GM18511 (cell line): ENCODE data around the gene SUMO3.

Experiments
- ATAC-seq: cut with Tn5 transposase; IDR thresholded peaks from one replicate; pipeline ENCODE4 v1.9.1; 2021; ENCODE audit warnings: mild to moderate bottlenecking, moderate library complexity; ENCODE audit not compliant: unreplicated experiment

Gene SUMO3

DNA sequence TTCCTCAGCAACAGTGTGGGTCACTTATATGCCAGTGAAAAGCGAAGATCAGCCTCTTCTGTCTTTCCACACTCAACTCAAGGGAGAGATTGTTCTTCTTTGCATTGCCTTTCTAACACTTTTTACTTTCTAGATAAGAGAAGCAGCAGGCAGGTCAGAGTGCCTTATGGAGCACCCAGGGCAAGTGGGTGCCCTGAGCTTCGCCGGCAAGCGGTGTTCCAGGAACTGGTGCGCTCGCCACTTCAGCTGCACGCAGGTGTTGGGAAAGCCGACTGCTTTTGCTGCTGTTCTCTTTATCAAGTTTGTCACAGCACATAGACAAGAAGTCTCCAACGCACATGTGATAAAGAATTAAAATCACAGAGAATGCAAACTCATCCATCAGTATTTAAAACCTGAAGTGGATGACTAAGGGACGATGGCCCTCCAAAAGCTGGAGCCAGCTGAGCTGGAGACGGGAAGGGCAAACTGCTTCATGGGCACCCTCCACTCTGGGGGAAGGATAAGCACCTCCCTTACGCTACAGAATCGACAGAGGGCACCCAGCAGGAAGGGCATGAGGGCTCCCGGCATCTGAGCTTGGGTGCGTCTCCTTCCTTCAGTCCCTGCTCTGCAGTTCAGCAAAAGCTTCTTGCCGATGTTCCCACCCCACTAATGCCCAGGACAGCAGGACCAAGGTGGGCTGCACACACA, 36.9 kb downstream of the SUMO3 start:
- no peak for ATAC-seq

DNA sequence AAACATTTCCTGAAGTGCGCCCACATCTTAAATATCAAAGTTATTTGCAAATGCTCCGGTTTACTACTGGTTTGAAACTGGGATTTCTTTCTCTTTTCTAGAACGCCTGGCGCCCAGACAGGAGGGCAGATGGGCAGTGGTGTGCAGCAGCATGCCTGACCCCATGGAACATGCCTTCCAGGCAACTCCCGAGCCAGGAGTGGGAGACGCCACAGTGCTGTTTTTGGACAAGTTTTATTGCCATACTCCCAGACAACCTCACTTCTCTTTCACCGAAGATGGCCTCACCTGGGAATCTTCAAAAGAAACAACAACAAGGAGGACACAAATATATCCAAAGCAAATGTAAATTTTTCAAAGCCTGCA, 37.7 kb downstream of the SUMO3 start:
- no peak for ATAC-seq

DNA sequence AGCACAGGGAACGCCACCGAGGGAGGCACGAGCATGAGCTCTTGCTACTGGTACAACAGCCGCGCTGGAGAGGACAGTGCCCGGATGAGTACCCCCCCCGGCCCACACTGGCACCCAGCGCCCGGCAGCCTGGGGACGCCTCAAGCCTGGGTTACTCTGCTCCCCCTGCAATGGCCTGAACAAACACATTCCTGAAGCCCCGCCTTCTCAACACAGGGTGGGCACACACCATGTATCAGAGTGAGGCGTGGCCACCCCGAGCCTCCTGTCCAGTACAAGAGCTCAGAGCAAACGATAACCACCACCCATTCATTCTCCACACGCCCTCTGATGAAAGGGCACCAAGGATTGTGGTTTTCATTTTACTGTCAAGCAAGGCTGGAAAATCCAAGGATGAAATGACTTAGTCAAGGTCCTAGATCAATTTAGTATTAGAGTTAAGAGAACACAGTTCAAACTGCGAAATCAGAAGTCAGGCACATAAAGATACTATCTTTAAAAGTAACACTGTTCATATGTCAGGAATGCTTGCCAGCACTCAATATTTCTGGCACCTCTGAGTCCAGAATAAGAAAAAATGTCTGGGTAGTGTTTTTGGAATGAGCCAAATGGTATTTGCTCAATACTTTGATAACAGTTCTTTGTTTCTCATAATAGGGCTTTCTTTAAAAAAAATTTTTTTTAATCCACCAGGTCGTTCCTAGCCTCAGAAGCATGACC, 38.3 kb downstream of the SUMO3 start:
- no peak for ATAC-seq

DNA sequence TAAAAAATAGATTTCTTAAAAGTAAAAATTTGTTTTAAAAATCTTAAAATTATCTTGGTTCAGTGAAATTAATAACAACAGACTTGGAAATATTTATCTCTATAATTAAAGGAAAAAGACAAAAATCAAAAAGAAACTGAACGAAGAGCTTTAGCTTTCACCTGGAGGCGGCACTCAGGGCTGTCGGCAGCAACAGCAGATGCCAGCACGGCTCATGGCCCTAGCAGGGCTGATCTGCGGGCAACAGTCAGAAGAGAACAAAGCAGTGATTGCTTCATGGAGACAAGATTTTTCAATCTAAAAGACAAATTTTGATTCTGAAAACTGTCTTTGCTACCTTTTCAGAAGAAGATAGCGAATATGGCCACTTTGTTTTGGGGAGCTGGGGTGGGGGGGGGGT, 38.9 kb downstream of the SUMO3 start:
- ATAC-seq = no peak

- no peak for ATAC-seq
Measured at GRCh38 chr21:44778499-44778911, 39.4 kb downstream of the SUMO3 start.

GRCh38 chr21:44778094-44778493, 39.8 kb downstream of the SUMO3 start:
- no peak for ATAC-seq

DNA sequence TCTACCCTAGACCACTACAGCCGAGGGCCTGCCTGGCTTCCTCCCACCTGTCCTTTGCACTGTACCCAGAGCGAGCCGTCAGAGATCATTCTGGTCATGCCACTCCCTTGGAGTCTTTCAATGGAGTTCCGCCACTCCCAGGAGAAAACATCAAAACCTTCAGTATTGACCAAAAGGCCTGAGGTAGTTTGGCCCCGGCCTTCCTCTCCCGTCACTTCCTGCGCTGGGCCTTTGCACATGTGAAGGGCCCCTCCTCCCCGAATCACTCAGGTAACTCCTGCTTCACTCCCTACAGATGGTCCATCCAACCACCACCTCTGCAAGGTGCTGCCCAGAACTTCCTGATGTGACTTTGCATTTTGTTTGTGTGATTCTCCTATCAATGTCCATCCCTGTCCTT, 42.9 kb downstream of the SUMO3 start:
- ATAC-seq = no peak

DNA sequence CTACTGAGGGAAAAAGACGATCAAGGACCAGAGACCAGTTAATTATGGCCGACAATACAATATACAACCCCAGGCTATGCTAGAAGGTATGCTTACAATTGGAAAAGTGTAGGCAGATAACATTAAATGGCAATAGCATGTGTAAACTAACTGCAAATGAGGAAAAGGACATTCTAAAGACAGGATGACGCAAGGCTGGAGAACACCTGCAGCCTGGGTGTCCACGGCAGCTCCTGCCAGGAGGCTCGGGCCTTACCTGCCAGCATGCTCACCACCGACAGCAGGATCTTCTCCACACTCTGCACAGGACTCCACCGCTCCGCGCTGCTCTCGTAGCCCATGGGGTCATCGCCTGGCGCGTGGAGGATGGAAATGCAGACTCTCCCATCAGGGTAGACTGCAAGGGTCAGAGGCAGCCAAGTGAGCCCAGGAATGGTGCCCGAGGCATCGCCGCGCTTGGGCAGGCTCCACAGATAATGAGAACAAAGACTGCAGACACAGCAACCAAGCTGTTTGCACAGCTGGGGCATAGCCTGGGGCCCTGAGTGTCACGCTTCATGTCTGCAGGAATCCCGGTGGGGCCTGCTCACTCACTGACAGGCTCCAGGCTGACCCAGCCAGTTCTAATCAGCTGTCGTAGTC, 44.5 kb downstream of the SUMO3 start:
- no peak for ATAC-seq

DNA sequence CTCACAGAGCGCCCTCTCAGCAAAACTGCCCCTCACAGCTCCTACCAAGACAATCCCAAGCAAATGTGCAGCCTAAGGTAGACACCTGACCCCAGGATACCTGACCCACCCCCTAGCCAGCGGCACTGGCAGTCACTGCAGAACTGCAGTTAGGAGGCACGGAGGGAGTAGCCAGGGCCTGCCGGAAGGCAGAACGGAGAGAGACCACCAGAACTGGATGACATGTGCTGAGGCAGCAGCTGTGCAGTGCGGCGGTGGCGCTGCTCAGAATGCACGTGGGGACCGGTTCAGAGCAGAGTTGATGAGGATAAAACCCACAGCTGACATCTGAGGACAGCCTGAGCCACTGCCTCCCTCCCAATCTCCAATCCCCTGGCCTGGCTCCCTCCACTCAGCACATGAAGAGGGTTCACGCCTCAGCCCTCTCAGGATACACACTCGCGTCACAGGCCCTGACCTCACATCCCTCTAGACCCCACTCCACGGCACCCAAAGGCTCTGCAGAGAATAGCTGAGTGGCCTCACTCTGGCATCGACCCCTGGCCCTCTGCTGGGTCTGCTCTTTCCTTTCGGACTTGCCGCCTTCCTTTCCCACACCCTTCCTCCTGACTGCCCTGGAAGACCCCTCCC, 45.9 kb downstream of the SUMO3 start:
- no peak for ATAC-seq

DNA sequence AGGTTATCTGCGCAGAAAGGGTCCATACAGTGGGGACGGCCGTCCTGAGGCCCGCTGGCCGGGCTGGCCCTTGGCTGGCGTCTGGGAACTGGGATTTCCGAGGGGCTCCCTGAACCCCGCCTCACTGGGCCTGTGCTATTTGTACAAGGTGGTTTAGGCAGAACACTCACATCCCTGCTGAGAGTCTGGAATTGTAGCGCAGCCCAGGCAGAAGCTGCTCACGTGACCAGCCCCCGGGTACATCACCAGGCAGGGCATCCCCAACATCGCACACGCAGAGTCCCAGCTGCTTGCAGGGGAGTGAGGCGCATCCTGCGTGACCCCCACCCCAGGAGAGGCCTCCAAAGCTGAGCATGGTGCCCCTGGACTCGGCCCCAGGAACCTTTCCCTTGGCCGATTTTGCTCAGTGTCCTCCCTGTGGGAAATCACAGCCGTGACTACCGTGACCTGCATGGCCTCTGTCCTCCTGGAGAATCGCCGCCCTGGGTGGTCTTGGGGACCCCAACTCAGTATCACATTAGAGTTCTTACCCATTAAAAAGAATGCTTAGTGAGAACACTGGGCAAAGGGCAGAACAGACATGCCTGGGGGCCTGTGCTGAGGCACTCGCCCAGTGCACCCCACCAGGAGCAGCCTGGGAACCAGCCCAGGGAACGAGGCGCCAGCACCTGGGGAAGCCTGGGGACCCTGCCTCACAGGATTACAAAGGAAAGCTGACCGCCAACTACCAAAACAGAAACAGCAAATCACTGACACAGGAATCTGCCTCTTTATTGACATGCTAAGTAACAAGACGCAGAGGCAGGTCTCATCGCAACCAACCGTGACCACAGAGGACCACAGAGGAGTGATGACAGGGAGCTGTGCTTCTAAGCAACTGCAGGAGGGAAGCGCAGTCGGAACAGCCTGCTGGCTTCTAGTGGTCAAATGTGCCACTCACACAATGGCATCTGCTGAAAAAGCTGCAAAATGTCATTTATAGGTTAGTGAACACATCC, 49.7 kb downstream of the SUMO3 start:
- ATAC-seq = no peak

GRCh38 chr21:44766818-44767354, 51.0 kb downstream of the SUMO3 start:
- ATAC-seq = no peak

GRCh38 chr21:44766014-44766817, 51.6 kb downstream of the SUMO3 start:
- ATAC-seq = no peak

DNA sequence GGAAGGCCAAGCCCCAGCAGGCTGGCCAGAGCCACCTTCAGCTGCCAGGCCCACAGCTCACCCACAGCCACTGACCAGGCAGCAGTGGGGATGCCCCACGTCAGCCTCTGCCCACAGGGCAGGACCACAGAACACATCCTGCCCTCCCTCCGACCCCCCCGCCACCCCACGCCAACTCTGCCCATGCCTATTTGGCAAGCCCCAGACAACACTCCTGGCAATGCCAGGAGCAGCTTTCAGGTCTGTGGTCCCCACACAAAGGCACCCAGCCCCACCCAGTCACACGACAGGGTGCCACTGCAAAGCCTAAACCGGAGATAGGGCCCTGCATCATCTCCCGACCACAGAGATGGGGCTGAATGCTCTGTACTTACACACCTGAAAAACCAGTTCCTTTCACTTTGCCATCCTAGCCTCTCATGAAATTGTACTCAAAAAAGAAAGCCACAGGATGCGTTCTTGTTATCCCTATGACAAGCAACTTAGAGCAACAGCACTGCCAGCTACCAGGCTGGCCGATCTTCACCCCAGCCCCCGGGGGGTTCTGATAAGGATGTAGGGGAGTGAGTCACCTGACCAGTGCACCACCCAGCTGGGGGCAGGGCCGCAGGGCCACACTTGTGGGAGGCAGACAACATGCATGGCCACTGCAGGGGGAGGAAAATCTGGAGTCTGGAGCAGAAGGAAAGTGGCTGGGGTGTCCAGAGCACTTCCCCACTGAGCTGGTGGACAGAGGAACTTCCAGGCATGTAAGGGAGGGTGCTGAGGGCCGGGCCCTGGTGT, 52.4 kb downstream of the SUMO3 start:
- no peak for ATAC-seq

- no peak for ATAC-seq
Measured at GRCh38 chr21:44764319-44765230, 53.3 kb downstream of the SUMO3 start.

- ATAC-seq = no peak
Measured at GRCh38 chr21:44763451-44764318, 54.2 kb downstream of the SUMO3 start.

DNA sequence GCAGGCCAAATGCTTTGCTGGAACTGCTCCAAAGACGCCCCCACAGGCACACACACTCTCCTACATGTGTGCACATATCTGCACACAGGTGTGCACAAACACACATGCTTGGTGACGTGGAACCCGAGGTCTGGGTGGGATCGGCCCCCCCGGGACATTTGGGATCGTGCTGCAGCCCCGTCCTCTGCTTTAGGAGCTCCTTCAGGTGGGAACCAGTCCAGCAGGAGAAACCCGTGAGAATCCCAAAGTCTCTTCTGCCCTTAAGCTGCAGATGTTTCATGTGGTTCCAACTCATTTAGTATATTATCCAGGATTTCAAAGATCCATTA, 54.8 kb downstream of the SUMO3 start:
- no peak for ATAC-seq
